HG03442 (cell line): ENCODE measurements around the gene NRXN3.

ENCODE experiments used
- ATAC-seq: cut with Tn5 transposase; IDR thresholded peaks from one replicate; pipeline ENCODE4 v1.9.1; 2021; ENCODE audit warnings: mild to moderate bottlenecking, moderate library complexity; ENCODE audit not compliant: unreplicated experiment

NRXN3 gene

GRCh38 chr14:79037593-79037992, 867.4 kb downstream of the NRXN3 start:
- no peak for ATAC-seq

GRCh38 chr14:79040790-79041189, 870.6 kb downstream of the NRXN3 start:
- no peak for ATAC-seq

DNA sequence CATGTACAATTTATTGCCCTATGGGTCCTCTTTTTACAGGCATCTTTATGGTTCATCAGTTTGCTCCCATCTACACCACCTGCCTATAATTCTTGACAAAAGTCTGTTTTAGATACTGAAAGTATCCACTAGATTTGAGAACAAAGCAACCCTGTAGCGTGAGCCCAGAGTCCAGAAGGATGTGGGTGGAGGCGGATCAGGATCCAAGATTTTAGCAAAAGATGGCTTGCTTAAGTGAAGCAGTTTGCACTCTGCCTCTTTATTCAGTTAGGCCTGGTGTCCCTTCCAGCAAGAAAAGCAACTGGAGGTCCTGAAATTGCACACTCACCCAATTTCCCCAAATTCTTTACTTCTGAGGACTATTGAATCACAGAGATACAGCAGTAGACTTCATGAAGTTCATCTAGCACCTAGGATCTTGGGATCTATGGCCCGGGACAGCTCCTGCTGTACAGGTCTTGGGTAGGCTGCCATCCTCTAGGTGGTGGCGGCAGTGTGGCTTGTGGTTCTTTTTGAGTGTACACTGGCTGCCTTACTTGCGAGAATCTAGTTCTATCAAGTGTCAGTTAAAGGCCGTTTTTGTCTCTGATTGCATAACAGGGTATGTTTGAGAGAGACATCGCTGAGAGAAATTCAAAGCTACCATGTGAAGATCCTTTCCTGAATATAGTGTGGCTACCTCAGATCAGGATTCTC, 873.2 kb downstream of the NRXN3 start:
- ATAC-seq, result no peak

DNA sequence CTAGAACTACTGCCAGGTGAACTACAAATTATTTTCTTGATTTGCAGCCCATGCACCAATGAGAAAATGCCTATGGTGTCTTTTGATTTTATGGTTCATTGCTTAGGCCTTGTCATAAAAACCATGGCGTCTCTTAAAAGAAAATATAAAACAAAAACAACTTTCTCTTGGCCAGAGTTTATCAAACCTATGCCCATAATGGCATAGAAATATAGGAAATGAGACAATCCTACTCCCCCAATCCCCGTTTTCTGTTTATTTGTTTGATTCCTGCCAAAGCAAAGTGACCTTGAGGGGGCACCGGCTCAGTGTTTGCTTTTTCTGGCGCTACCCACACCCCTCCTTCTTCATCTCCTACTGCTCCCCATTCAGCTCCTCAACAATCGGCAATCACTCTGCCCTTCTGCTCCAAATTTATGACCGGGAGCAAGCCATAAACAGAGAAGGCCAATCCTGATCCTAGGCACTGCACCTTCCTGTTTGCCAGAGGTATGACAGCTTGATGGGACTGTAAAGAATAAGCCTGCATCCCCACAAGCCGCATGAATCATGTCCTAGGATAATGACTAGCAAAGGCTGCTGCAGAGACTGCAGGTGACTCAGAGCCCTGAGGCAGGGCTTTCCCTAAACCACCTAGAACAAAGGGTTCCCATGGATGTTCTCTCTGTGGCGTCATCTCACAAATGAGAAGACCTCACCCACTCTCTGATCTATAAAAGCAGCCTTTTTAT, 874.9 kb downstream of the NRXN3 start:
- ATAC-seq, result no peak

- no peak for ATAC-seq
These were observed 880.9 kb downstream of the NRXN3 start for GRCh38 chr14:79050787-79051727.

GRCh38 chr14:79051742-79052141, 881.6 kb downstream of the NRXN3 start:
- ATAC-seq, result no peak

GRCh38 chr14:79056879-79057278, 886.7 kb downstream of the NRXN3 start:
- ATAC-seq, result no peak

DNA sequence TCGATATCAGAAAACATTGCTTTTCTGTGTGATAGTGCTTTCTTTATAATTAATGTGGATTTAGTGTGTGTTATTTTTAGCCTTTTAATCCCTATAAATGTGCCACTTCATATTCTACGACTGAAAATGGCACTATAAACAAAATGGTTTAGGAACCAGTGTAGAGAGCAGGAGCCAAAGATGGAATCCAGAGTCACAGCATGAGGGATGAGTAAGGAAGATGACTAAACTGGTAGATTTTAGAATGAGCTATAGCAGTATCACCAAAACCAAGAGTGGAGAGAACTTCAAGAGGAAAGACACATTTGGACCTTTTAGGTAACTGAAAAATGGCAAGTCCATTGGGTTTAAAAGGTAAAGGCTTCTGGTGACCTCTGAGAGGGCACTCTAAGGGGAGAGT, 887.2 kb downstream of the NRXN3 start:
- no peak for ATAC-seq

GRCh38 chr14:79062226-79062625, 892.1 kb downstream of the NRXN3 start:
- ATAC-seq, result no peak

- no peak for ATAC-seq
These were observed 894.0 kb downstream of the NRXN3 start for GRCh38 chr14:79064214-79064613.

GRCh38 chr14:79074510-79074909, 904.3 kb downstream of the NRXN3 start:
- no peak for ATAC-seq

GRCh38 chr14:79076428-79076827, 906.3 kb downstream of the NRXN3 start:
- no peak for ATAC-seq

DNA sequence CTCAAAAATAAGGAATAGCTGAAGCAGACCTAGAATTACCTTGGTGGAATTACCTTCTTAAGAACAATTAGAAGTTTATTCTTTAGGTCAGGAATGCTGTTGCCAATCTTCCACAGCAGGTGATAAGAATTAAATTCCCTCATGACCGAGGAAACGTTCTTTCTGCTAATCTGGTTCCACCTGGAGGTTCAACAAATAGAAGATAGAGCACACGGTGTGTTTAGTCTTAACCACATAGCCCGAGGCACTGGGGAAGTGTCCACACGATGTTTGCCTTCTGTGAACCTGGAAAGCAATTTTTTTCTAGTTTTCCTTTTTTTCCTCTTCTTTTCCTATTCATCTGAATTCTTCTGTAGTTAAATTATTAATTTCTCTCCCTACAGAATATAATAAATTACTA, 906.9 kb downstream of the NRXN3 start:
- no peak for ATAC-seq

DNA sequence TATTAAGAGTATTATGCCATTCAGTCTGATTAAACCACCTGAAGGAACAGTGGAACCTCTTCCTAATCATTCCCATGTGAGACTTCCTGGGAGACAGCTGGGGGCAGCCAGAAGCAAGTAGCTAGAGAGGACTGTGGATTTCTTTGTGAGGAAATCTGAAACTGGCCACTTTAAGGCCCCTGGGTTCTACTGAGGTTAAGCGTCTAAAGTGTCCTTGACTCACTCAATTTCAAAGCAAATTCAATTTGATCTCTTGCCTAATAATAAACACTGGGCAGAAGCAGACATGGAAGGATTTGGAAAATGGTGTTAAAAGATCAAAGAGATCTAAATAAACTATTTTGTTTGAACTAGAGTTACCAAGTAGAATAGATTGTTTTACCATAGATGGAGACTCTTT, 909.9 kb downstream of the NRXN3 start:
- no peak for ATAC-seq

GRCh38 chr14:79082883-79083282, 912.7 kb downstream of the NRXN3 start:
- no peak for ATAC-seq

GRCh38 chr14:79083356-79083755, 913.2 kb downstream of the NRXN3 start:
- no peak for ATAC-seq

- ATAC-seq, result no peak
These were observed 914.7 kb downstream of the NRXN3 start for GRCh38 chr14:79084861-79085260.

- ATAC-seq, result no peak
These were observed 919.4 kb downstream of the NRXN3 start for GRCh38 chr14:79089576-79089975.

- no peak for ATAC-seq
These were observed 920.5 kb downstream of the NRXN3 start for GRCh38 chr14:79090641-79091180.

DNA sequence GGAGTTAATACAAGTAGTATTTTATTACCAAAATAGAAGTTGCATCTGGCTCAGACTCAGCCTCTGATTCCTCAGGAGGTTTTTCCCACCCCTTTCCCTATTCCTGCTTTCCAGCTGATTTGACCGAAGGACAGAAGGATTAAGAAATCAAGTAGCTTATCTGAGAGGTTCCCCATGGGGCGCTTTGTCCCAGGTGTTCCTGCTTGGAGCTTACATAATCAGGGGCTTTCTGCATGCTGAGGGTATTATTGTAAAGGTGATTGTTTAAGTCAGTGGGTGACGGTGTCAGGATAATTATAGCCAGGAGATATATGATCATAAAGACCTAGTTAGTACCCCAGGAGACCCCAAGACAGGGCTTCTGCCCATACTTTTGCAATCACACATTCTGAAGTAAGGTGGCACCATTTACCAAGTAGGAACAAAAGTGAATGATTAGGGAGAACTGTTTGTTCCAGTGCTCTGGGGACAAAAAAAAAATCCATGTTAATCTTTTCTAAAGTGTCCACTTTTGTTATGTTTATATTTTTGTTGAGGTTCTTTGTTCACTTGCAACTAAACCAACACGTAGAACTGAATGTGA, 921.3 kb downstream of the NRXN3 start:
- no peak for ATAC-seq

DNA sequence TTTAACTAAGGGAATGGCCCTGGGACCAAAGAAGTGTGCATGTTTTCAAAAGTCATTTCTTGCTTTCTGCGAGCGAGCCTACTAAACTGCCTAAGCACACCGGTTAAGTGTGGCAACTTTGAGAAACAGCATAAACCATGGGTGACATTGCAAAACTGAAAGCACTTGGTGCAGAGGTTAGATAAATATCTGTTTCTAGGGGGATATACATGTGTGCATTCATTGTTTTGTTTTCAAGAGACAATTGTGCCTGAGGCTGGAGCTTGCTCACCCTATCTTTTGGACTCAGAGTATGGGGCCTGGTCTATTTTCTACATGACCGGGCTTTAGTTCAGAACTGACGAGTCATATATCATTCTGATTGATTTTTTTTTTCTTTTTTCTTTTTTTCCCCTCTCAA, 923.4 kb downstream of the NRXN3 start:
- no peak for ATAC-seq
